ENCODE measurements around the gene CFD.

DNA sequence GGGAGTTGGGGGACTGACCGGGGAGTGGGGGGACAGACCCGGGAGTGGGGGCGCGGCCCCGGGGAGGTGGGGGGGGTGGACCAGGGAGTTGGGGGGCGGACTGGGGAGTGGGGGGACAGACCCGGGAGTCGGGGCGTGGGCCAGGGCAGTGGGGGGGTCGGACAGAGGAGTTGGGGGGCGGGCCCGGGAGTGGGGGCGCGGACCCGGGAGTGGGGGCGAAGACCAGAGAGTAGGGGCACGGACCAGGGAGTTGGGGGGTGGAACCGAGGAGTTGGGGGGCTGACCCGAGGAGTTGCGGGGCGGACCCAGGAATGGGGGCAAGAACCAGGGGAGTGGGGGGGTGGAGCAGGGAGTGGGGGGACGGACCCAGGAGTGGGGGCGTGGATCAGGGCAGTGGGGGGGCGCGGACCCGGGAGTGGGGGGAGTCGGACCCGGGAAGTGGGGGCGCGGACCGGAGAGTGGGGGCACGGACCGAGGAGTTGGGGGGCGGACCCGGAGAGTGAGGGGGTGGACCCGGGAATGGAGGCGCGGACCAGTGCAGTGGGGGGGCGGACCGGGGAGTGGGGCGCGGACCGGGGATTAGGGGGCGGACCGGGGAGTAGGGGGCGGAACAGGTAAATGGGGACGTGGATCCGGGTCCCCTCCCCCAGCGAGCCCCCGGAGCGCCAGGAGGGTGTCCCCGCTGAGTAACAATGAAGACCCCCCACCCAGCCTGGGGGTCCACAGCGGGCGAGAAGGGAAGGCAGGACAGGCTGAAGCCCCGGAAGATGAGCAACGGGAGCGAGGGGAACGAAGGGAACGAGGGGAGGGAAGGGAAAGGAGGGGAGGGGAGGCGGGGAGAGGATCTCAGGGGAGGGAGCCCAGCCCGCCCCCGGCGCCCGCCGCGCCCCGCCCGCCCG is 53.0 kb downstream of the CFD start:
- TF ChIP-seq, protein P1, sequence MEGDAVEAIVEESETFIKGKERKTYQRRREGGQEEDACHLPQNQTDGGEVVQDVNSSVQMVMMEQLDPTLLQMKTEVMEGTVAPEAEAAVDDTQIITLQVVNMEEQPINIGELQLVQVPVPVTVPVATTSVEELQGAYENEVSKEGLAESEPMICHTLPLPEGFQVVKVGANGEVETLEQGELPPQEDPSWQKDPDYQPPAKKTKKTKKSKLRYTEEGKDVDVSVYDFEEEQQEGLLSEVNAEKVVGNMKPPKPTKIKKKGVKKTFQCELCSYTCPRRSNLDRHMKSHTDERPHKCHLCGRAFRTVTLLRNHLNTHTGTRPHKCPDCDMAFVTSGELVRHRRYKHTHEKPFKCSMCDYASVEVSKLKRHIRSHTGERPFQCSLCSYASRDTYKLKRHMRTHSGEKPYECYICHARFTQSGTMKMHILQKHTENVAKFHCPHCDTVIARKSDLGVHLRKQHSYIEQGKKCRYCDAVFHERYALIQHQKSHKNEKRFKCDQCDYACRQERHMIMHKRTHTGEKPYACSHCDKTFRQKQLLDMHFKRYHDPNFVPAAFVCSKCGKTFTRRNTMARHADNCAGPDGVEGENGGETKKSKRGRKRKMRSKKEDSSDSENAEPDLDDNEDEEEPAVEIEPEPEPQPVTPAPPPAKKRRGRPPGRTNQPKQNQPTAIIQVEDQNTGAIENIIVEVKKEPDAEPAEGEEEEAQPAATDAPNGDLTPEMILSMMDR (IDR thresholded peaks at IDR 0.05), result no peak
- TF ChIP-seq POLR2AphosphoS5 (IDR thresholded peaks at IDR 0.05) (no peak), POLR2A (IDR thresholded peaks at IDR 0.05) (no peak)
